ENCODE data around the gene RUNX1.

The RUNX1 gene

DNA sequence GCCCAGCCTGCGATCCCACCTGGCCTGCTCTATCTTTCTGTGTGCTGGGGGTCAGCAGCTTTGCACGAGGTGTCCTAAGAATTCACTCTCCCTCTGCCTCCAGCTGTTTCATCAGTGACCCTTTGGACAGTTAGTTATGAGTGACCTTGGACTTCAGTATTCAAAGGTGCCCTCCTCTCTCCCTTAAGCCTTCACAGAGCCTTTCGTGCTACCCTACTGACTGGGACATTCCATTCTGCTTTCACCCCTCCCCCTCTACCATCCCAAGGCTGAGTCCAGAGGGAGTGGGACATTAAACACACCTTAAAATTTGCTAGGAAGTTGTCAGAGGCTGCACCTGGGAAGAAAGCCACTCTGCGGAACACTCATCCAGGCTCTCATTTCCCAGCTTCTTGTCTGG is 208.4 kb downstream of the RUNX1 start:
- DNase-seq, result no peak

DNA sequence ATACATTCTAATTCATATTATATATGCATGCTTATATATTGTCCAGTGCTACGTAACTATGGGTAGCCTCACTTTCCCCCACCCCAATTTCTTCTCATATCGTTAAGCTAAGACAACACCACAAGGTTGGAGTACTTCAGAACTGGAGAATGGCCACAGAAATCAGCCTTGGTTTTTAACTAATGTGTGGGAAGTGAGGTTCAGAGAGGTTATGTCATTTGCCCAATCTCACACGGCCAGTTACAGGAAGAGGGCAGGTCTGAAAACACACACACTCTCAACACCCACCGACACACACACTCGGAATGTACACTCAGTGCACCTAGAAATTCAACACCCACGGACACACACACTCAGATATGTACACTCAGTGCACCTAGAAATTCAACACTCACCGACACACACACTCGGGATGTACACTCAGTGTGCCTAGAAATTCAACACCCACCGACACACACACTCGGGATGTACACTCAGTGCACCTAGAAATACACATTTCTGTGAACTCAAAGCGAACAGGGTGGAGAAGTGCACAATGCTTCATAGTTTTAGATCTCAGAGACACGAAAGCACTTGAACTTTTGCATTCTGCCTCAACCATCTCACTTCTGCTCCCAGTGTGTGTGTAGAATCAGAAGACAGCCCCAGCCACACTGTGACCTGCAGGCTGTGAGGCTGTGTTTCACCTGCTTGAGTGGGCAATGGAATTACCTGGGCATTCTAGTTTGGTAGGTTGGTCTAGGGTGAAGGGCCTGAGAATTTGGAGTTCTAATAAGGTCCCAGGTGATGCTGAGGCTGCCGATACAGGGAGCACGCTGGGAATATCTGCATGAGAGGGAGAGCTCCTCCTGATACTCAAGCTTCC is 209.9 kb downstream of the RUNX1 start:
- DNase-seq, result no peak

DNA sequence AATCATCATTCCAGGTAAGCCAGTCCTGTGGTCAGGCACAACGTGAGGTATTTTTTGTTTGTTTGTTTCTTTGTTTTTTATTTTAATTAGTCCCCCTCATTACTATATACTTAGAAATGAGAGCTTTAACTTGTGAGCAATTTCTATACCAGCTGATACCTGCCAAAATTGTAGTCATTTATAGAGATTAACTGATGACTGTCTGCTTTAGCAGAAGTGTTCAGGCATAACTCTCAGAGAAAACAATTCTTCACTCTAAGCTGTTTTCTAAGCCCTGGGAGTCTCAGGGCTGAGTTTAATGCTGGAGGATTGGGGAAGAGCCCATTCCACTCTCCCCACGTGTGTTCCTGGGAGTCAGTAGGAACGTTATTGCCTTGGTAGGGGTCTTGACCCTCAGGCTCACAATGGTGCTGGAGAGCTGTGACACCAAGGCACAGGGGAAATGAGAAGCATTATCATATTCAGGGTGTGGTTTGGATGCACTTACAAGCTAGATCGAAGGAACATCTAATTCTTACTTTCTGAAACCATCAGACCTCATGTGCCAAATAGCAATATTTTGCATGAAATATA is 212.1 kb downstream of the RUNX1 start:
- no peak for DNase-seq

DNA sequence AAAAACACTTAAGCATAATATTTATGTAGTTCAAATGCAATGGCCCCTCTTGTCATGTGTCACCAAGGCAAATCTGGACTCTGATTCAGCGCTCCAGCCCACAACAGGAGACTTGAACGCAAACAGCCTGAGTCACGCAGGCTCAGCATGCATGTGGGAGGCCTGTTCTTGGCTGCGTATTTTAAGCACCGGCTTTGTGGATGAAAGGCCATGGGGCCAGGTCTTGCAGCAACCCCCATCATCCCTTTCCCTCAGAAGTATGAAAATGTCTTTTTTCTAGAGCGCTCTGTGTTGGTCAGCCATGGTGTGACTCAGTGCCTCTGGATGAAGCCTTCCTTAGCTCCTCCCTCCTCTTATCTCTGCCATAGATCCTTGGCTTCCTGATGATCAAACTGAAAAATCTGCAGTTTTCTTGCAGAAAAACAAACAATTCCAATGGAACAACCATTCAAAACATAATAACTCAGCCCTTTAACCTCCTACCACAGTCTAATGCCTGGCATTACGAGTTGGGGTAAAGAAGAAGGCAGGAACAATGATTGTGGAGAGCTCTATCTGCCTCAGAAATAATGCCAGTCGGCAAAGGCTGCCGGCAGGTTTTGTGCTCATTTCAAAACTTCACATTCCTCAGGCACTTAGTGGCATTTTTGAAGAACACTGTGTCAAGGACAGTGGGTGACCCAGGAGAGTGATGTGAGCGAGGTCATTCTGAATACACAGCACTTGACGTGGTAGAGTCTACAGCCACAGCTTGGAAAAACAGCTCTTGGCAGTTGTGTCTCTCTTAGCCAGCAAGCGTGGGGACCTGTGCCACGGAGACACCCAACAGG is 212.8 kb downstream of the RUNX1 start:
- no peak for DNase-seq

DNA sequence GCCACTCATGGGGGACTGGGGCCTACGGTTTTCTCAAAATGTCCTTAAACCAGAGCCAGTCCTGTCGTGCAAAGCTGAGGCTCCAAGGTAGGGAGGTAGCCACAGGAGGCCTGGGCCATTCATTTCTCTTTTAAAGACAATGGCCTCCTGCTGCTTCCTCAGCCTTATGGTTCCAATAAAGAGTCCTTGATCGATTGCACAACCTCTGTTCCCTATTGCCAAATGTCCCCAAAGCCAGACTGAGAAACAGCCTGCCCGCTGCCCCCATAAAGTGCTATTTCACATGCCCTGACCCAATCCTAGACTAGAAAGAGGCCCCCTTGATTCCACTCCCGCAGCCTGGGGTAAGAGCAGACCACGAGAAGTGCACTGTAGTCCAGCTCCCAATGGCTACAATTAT is 213.6 kb downstream of the RUNX1 start:
- no peak for DNase-seq

DNA sequence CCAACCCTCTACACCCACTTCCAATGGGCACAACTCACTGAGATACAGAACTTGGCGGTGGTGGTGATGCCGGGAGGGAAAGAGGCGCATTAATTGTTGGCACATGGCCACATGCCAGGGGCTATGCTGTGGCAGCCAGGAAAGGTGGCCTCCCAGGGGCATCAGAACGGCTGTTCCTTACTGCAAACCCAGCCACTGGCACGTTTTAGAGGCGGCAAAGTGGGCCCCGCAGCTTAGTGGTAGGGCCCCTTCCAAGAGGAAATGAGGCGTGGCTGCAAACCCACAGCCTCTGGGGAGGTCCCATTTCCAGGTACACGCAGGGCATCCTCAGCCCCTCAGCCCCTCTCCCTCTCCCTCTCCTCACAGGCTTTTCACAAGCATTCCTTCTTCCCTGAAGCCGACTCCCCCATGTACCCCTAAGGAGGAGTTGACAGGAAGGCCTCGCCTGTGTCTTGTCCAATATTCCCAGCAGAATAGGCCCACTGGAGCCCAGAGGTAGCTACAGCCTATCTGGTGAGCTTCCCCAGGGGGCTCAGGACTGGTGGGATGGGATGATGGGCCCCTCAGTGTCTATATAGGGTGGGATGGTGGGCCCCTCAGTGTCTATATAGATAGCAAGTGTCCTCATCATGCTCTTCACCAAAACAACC is 214.1 kb downstream of the RUNX1 start:
- no peak for DNase-seq

DNA sequence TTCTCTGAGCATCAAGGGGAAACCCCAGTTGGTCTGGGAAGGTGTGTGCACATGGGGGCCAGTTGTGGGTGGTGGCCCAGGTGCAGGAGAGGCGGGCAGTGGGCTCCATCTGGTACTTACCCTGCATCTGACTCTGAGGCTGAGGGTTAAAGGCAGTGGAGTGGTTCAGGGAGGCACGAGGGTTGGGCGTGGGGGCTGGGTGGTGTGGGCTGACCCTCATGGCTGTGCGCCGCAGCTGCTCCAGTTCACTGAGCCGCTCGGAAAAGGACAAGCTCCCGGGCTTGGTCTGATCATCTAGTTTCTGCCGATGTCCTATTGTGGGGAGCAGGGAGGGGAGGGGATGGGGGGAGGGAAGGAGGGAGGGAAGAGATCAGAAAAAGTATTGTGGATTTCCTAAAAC is 214.8 kb downstream of the RUNX1 start:
- DNase-seq, result no peak

DNA sequence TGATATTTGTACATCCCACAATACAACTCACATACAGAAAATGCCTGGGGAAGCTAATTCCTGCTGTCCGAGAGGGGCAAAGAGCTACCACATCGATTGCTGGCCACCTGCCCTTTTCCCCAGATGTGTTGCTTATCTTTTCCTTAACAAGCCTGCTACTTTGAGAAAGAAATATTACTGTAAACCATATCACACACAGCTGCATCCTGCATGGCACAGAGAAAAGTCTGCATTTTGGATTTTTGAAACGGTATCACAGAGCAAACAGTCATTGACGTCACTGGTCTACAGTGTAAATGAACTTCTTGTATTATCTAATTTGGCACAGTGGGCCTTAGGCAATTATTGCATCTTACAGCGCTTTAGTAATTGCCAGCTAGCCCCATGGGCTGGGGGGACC is 215.6 kb downstream of the RUNX1 start:
- no peak for DNase-seq

DNA sequence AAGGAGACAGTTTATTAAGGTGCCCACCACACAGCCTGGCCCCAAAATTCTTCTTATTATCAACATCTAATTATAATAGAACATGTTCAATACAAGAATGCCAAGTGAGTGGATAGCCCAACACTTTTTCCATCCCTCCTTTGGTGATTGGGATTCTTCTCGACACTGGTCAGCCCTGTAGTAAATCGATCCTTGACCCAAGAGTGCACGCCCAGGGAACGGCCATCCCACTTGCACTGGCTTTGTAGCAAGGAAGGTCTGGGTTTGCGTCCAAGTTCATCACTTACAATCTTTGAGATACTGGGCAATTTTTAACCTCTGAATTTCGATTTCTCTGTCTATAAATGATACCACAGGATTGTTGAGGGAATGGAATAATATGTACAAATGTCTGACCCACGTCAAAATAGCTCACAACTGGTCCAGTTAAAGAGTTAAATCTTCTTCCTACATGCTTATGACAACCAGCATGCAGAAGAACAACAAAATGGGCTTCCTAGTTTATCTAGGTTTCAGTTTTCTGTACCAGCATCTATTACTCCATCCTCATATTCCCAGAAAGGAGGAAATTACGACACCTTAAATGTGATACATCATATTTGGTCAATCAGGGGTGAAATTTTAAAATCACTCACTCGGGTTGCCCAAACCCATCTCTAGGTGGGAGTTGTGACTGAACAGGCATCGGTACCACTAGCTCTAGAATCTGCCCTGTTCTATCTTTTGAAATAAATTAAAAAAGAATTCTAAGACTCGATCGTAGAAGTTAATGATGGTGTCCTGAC is 218.5 kb downstream of the RUNX1 start:
- no peak for DNase-seq

DNA sequence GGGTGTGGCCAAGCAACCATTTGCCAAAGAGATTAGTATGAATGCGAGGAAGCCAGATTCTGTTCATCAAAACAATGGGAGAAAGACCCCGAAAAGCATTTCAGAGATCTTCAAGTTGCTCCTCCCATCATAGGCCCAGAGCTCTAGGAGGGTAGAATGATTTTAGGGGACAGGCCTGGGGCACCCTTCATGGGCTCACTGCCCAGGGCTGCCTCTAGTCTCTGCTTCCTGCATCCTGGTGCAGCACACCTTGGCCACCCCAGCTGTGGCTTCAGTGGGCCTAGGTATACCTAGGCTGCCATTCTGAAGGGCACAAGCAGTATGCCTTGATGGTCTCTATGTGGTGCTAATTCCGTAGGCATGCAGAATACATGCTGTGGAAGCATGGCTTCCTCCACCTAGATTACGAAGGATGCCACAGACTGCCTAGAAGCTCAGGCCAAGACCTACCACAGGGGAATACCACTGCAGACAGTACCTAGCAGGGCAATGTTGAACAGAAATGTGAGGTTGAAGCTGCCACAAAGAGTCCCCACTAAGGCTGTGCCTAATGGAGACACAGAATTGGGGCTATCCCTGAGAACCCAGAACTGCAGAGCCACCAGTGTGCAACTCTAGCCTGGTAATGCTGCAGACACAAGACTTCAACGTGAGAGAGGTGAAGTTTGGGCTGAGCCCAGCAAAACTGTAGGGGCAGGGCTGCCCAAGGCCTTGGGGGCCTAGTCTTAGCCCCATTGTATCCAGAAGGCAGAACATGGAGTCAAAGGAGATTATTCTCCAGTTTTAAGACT is 221.5 kb downstream of the RUNX1 start:
- DNase-seq, result no peak

DNA sequence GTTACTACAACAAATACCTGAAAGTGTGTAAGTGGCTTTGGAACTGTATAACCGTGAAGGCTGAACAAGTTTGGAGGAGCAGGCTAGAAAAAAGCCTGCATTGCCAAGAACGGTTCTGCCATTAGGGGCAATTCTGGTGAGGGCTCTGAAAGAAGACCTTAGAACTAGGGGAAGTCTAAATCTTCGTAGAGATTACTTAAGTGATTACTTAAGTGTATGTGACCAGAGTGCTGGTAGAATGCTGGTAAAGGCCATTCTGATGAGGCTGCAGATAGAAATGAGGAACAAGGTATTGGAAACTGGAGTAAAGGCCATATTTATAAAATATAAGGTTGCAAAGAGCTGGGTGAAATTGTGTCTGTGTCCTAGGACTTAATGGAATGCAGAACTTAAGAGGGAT is 222.3 kb downstream of the RUNX1 start:
- no peak for DNase-seq

DNA sequence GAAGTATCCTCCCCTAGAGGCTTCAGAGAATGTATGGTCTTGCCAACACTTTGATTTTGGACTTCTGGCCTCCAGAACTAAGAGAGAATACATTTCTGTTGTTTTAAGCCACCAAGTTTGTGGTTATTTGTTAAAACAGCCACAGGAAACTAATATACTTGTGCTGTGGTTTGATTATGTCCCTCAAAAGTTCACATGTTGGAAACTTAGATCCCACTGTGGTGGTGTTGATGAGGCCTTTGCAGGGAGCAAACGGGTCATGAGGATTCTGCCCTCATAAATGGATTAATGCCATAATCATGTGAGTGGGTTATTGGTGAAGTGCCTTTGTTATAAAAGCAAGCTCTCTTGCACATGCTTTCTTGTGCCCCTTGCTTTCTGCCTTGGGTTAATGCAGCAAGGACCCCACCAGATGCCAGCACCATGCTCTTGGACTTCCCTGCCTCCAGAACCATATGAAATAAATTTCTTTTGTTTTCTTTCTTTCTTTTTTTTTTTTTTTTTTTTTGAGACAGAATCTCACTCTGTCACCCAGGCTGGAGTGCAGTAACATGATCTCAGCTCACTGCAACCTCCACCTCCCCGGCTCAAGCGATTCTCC is 223.1 kb downstream of the RUNX1 start:
- no peak for DNase-seq

DNA sequence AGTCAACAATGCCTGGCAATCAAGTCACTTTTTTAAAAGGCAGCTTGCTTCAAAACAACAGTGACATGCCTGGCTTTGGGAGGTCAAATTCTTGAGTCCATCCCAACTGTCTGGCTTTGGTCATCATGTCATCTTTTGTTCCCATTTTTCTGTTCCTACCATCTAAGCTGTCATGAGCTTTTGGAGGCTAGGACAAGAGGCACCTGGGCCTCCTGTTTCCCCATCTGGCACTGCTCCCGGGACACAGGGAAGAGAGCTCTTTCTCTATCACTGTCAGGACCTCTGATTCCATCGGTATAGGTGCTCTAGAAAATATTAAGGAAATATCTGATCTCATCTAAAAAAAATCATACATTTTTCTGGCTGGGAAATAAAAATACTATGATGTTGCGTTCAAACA is 224.0 kb downstream of the RUNX1 start:
- DNase-seq, result no peak

DNA sequence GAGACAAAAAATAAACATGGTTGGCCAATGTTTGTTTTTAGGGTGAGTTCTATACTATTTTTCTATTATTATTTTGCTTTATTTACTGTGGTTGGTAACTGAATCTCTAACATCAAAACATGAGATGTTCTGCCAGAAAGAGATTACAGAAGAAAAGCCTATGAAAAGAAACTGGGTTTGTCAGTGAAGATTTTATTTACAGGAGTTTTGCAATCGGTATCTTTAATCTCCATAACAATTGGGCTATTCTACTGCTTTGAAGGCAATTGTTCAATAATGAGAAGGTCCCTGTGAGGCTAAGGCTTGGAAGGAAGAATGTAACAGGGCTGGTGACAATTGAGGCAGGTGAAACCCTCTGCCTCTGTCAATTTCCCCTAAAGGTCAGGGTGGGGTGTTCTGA is 224.8 kb downstream of the RUNX1 start:
- DNase-seq, result no peak

DNA sequence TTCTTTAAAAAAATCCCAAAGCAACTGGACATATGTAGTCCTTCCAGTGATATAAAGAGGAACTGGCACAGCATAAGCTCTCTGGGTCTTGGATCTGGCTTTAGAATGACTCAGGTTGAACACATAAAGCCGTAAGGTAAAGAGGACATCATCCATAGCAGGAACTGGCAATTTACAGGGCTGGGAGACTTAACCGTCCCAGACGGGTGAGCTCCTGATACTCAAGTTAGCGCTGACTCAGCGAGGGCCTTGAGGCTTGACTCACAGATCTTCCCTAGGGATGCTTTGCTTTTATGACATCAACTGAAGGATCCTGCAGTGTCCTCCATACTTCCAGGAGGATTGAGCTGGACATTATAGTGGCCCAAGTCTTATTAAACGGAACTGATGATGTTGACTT is 226.2 kb downstream of the RUNX1 start:
- no peak for DNase-seq

DNA sequence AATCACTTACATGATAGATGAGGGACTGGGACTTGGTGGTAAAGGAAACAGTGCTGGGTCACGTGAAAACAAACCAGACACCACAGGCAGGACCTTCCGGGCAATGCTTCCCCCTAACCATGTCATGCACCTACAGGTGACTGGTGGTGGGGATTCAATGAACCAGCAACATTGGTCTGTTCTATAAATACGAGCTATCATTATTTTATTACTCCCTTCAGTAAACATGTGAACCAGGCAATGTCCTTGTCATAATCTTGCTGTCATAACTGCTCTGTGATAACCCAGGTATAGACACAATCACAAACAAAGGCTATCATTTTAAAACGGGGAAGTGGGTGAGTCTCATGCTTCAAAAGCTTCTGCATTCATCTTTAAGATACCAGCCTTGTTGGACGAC is 226.9 kb downstream of the RUNX1 start:
- no peak for DNase-seq

DNA sequence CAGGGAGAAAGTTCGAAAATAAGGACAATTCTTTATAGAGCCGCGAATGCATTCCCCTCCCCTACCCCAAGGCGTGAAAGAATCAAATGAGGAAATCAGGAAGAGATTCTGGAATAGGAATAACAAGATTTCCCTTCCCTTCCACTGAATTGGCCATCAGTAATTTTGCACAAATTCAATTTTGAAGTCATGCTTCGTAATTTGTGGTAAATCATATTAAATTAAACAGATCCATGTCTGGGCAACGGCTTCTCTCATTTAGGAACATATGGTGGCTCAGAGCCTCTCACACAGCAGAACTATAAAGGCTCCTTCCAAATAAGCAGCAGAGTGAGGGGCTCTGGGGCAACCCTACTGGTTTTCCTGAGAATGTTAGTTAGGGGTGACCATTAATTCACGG is 227.4 kb downstream of the RUNX1 start:
- no peak for DNase-seq

DNA sequence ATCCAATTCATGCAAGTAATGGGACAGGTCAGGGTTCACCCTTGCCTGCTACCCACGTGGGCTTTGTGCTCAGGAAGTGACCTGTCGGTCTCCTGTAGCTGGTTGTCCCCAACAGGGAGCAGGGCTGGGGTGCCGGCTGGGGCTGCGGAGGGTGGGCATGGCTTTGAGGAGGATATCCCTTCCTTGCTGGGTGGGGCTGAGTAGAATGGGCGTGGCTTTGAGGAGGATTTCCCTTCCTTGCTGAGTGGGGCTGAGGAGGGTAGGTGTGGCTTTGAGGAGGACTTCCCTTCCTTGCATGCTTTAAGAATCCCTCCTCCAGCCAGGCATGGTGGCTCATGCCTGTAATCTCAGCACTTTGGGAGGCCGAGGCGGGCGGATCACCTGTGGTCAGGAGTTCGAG is 229.1 kb downstream of the RUNX1 start:
- DNase-seq, result no peak

DNA sequence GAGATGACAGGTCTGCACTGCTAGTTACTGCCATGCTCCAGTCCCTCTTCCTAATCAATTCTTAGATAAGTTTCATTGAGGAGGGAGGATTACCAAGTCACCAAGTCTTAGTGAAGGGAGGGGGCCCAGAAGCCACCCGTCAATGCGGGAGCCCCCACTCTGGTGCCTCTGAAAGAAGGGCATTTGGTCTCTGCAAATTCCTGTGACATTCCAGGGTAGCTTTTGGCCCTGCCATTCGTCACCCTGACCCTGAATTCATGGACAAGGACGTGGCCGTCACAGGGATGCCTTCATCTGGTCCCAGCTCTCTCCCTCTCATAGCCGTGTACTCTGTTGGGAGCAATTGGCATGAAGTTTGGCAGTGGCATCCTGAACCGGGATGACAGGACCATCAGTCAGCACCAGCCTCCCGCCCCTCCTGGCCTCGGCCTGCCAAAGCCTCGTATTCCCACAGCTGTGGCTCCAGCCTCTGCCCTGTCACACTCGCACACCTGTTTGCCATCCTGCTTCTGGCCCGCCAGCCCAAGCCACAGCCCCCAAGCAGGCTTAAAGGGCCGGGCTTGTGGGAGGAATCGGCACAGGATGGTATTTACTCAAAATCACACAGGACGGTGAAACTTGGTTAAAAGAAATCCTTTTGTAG is 229.6 kb downstream of the RUNX1 start:
- no peak for DNase-seq

DNA sequence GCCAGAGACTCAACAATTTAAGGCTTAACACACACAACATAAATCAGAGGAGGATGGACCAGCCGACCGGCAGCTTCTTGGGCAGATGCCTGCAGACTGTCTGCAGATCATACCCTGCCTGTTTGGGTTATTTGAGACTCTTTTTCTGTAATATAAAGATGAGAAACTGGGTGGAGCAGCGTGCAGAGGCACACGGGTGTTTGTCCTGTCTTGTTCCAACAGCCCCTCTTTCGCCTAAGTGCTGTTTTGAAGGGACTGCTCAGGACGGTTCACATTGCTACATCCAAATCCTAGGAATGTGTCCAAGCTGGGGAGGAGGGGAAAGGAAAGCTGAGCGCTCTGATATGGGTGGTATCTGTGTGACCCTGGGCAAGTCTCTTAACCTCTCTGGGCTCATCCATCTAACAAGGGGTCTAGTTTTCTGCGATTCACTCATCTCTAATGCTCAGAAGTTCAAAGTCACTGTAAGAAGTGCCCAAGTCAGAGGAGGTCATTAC is 230.4 kb downstream of the RUNX1 start:
- no peak for DNase-seq

Measured in eye (tissue), 1 donor.